ENCODE results near the gene SIPA1L2.

The SIPA1L2 gene

DNA sequence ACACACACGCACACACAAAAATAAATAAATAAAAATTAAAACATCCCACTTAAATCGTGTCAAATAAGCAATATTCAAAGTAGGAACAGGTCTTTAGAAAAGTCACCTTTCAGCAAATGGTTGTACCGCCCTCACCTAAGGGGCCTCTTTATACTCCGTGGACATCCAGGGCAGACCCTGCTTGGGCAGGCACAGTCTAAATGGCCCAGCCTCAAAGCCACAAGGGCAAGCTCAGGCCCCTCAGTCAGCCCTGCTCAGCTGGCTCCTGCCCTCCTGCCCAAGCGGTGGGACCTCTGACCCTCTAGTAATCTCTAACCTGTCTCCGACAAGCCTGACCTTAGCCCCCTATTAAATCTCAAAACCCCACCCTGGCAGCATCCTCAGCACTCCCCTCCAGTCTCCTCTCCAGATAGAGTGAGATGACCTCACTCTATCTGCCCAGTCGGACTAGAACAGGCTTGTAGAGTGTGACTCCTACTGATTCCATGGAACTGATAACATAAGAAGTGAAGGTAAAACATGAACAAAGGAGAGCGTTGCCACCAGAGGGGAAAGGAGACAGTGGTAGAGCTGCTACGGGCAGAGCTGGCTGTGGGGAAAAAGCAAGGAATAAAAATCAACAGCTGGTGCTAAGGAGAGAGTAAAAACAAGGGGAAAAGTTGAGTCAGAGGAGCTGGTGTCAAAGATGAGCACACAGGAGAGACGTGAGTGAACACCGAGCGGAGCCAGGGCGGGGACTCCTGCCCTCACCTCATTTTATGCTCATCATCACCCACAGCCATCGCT is 36.0 kb downstream of the SIPA1L2 start:
- FAIRE-seq (no peak), DNase-seq (ENCODE audit: insufficient read length) (no peak)
- TF ChIP-seq TAF1 (IDR thresholded peaks at IDR 0.05; ENCODE audit: borderline replicate concordance, low read depth, low read length) (no peak), POLR2AphosphoS5 (IDR thresholded peaks at IDR 0.05; ENCODE audit: low read depth, low read length) (no peak), POLR2A (IDR thresholded peaks at IDR 0.05; ENCODE audit: low read depth, low read length) (no peak)

DNA sequence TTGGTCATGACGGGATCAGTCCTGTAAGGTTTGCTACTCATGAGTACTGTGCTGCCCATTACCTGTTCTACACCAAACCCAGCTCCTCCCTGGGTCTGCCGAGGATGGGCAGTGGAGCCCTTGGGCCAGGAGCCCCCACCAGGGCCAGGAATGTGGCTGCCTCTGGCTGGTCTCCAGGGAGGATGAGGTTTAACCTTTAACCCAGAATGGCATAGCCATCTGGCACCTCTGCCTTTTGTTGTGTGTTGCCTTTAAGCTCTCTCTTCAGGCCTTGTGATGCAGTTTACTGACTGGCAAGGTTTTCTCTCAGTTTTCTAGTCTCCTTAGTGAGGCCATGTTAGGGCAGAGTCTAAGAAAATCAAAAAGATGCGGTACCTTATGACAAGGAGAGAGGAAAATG is 38.6 kb downstream of the SIPA1L2 start:
- no peak for TF ChIP-seq POLR2A (IDR thresholded peaks at IDR 0.05; ENCODE audit: low read depth, low read length)
- no peak for TF ChIP-seq TAF1 (IDR thresholded peaks at IDR 0.05; ENCODE audit: borderline replicate concordance, low read depth, low read length)
- TF ChIP-seq POLR2AphosphoS5 (IDR thresholded peaks at IDR 0.05; ENCODE audit: low read depth, low read length): no peak
- DNase-seq (ENCODE audit: insufficient read length) (no peak), FAIRE-seq (no peak)

DNA sequence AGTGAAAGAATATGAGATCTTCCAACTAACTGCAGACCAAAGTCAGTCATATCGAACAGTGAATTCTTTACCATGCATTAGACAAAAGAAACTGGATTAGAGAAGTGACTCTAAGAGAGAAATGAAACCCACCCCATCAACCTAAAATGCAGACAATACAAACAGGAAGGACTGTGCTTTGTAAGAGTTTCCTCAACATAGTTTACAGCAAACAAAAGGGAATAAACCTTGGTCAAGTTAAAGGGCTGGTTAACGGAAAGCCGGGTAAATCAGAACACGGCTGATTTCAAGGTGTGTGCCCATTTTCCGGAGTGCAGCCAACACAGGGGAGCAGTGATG is 39.2 kb downstream of the SIPA1L2 start:
- no peak for DNase-seq (ENCODE audit: insufficient read length)
- TF ChIP-seq POLR2A (IDR thresholded peaks at IDR 0.05; ENCODE audit: low read depth, low read length) (no peak), POLR2AphosphoS5 (IDR thresholded peaks at IDR 0.05; ENCODE audit: low read depth, low read length) (no peak), TAF1 (IDR thresholded peaks at IDR 0.05; ENCODE audit: borderline replicate concordance, low read depth, low read length) (no peak)
- FAIRE-seq: no peak

DNA sequence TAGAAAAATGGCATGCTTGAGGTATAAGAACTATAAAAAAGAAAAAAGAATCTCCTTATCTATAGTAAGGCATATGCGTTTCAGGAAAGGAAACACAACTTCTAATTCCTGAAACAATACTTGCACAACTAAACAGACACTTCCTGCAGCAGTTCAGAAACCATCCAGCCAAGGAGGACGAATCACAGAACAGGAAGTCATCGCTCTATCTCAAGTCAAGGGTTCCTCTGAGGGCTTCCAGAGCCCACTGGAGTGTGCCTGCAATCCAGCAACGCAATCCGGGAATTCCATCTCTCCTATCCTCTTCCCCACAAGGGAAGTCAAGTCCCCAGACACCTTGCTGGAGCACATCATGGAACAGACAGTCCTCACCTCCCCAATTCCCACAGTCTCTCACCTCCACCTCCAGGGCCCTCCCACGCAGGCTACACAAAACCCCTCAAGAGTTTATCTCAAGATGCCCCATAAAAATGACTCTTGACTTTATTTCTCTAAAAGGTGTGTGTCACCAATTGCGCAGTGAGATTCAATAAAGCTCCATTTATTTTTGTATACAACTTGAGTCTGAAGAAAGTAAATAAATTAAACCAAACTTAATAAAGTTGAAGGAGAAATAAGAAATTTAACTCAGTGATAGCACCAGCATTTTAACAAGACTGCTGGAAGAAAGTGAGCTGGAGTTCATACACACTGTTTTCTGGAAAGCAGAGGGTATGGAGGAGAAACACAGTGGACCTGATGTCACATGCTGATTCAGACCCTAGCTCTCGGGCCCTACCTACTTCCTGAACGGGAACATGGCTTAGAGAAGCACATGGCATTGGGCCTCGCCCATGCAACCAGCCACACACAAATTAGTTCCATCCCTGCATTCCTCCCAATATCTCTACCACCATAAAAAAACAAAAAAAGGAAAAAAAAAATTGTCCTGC is 39.9 kb downstream of the SIPA1L2 start:
- no peak for TF ChIP-seq POLR2AphosphoS5 (IDR thresholded peaks at IDR 0.05; ENCODE audit: low read depth, low read length)
- no peak for TF ChIP-seq POLR2A (IDR thresholded peaks at IDR 0.05; ENCODE audit: low read depth, low read length)
- TF ChIP-seq TAF1 (IDR thresholded peaks at IDR 0.05; ENCODE audit: borderline replicate concordance, low read depth, low read length): no peak
- DNase-seq (ENCODE audit: insufficient read length) (no peak), FAIRE-seq (no peak)

DNA sequence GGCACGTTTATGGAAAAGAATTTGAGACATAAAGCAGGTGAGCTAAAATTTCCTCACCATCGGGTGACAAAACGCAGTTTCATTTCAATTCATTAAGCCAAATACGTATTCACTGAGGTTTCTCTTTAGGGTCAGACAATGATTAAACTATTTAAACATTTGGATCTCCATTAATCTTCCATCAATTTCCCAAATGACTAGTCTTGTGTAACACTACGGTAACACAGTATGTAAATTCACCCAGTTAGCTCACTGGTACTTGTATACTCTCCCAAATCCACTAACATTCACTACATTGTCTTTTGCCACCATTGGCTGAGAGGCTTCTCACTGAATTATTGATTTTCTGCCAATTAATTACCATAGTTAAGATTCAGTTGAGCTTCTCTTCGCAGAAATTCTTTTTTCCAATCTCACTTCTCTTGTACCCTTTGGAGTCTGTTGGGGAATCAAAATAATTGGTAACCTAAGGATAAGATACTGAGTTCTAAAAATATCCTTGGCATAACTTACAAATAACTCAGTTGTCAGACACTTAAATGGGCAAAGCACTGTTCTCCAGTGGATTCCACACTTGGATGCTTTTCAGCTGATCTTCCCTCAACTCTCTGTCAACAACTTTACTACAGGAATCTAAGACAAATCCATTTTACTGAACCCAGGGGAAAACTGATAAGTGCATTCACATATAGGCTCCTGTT is 40.7 kb downstream of the SIPA1L2 start:
- DNase-seq (ENCODE audit: insufficient read length): no peak
- TF ChIP-seq POLR2AphosphoS5 (IDR thresholded peaks at IDR 0.05; ENCODE audit: low read depth, low read length): no peak
- no peak for TF ChIP-seq POLR2A (IDR thresholded peaks at IDR 0.05; ENCODE audit: low read depth, low read length)
- TF ChIP-seq TAF1 (IDR thresholded peaks at IDR 0.05; ENCODE audit: borderline replicate concordance, low read depth, low read length): no peak
- no peak for FAIRE-seq

DNA sequence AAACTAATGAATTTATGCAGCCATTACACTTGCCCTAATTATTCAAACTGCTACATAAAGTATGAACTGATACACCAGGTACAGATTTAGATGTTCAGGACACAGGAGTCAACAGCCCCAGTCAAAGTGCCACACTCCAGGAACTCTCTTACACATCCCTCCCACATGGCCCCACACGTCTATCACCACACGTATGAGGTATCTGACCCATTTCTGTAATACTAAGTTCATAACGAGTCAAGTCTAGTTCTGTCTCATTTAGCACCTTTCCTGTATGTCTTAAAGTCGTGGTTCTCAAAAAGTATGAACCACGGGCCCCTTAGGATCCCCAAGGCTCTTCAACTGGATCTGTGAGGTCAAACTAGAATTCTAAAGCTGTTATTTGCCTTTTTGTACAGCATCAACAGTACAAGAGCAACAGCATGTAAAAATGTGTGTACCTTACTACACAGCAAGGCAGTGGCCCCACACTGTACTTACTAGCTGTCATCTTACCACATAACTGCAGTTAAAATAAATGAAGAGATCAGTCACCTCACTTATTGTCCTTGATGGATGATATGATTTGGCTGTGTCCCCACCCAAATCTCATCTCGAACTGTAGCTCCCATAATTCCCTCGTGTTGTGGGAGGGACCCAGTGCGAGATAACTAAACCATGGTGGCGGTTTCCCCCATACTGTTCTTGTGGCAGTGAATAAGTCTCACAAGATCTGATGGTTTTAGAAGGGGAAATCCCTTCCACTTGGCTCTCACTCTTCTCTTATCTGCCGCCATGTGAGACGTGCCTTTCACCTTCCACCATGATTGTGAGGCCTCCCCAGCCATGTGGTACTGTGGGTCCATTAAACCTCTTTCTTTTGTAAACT is 42.6 kb downstream of the SIPA1L2 start:
- FAIRE-seq (no peak), DNase-seq (ENCODE audit: insufficient read length) (no peak)
- TF ChIP-seq TAF1 (IDR thresholded peaks at IDR 0.05; ENCODE audit: borderline replicate concordance, low read depth, low read length) (no peak), POLR2AphosphoS5 (IDR thresholded peaks at IDR 0.05; ENCODE audit: low read depth, low read length) (no peak), POLR2A (IDR thresholded peaks at IDR 0.05; ENCODE audit: low read depth, low read length) (no peak)

DNA sequence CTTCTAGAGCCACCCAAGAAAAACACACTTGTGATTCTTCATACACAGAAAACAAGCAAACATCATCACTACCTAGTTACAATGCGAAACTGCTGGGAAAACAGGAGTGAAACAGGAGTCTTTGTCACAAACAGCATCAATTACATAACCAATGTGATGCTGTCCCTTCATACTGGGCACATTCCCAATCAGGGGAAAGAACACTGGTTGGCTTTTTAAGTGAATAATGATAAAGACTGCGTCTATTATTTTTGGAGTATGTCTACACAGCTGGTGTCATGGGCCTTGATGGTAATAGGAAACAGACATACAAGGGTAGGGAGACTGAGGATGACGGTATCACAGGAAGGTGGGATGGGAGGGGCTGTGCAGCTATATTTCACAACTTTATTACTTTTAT is 43.3 kb downstream of the SIPA1L2 start:
- TF ChIP-seq TAF1 (IDR thresholded peaks at IDR 0.05; ENCODE audit: borderline replicate concordance, low read depth, low read length) (no peak), POLR2AphosphoS5 (IDR thresholded peaks at IDR 0.05; ENCODE audit: low read depth, low read length) (no peak), POLR2A (IDR thresholded peaks at IDR 0.05; ENCODE audit: low read depth, low read length) (no peak)
- FAIRE-seq: no peak
- no peak for DNase-seq (ENCODE audit: insufficient read length)

DNA sequence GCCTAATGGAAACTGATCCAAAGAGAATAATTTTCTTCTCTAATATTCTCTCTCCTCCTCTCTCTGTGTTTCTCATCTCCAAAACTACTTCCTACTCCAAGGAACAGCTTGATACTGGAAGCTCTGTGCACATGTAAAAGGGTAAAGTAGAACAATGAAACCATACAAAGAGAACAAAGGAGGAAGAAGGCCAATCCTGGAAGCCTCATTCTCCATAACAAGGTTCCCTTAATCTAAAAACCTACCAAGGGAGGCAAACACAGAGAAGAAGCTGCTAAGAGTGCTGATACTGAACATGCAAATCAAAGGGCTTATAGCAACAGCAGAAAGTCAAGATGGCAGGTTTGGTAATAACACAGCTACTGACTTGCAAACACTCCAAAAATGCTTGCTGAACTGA is 44.4 kb downstream of the SIPA1L2 start:
- DNase-seq (ENCODE audit: insufficient read length) (no peak), FAIRE-seq (no peak)
- no peak for TF ChIP-seq POLR2A (IDR thresholded peaks at IDR 0.05; ENCODE audit: low read depth, low read length)
- TF ChIP-seq POLR2AphosphoS5 (IDR thresholded peaks at IDR 0.05; ENCODE audit: low read depth, low read length): no peak
- TF ChIP-seq TAF1 (IDR thresholded peaks at IDR 0.05; ENCODE audit: borderline replicate concordance, low read depth, low read length): no peak

DNA sequence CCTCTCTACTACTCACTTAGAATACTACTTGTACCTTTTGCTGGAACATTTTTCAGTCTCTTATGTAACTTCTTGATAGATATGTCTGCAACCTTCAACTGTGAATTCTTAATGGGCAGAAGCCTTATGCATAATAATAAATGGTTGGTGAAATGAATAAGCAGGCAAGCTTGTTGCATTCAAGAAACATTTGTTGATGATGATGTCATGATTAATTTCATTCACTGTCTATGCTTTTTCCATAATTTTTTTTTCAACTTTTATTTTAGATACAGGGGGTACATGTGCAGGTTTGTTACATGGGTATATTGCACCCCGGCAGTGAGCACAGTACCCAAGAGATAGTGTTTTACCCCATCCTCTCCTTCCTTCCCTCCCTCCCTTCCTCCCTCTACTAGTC is 48.0 kb downstream of the SIPA1L2 start:
- no peak for FAIRE-seq
- no peak for DNase-seq (ENCODE audit: insufficient read length)
- TF ChIP-seq TAF1 (IDR thresholded peaks at IDR 0.05; ENCODE audit: borderline replicate concordance, low read depth, low read length): no peak
- no peak for TF ChIP-seq POLR2AphosphoS5 (IDR thresholded peaks at IDR 0.05; ENCODE audit: low read depth, low read length)
- TF ChIP-seq POLR2A (IDR thresholded peaks at IDR 0.05; ENCODE audit: low read depth, low read length): no peak

Data from GM12892 (cell line).